Dedifferentiated amniotic fluid mesenchymal stem cell (primary cell): Measurements from ENCODE around the gene GADD45B.
A peak's percentile ranks its signal among the peaks of the same experiment; 100 is the strongest.
"Not testable (repeated sequence)": the region's sequence is repeated elsewhere in the genome, so short reads cannot be mapped to it uniquely, and the experiment has no call there.

Experiments
- DNase-seq: peaks from one replicate; pipeline ENCODE4 v3.0.0-alpha.2; 2016; ENCODE audit errors: extremely low spot score

The GADD45B gene

DNA sequence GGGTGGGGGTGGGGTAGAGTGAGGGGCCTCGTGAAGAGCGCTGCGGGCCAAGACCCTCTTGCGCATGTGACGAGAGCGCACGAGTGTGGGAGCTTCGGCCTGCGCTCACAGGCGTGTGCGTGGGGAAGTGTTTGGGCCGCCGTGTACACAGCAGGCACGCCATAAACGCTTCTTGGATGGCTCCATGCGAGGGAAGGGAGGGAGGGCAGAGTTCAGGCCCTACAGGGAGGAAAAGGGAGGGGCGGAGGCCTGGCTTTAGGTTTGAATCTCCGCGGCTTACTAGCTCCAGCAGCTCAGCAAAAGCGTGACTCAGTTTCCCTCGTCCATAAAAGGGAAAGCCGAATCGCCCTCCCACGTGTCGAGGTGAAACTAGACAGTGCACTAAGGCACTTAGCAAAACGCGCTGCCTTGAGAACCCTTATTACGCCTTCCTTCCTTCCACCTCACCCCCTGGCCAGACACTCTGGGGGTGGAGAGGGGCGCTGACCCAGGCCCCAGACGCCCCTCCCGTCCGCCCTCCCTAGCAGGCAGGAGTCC, 12.5 kb downstream of the GADD45B start:
- DNase-seq: no peak

DNA sequence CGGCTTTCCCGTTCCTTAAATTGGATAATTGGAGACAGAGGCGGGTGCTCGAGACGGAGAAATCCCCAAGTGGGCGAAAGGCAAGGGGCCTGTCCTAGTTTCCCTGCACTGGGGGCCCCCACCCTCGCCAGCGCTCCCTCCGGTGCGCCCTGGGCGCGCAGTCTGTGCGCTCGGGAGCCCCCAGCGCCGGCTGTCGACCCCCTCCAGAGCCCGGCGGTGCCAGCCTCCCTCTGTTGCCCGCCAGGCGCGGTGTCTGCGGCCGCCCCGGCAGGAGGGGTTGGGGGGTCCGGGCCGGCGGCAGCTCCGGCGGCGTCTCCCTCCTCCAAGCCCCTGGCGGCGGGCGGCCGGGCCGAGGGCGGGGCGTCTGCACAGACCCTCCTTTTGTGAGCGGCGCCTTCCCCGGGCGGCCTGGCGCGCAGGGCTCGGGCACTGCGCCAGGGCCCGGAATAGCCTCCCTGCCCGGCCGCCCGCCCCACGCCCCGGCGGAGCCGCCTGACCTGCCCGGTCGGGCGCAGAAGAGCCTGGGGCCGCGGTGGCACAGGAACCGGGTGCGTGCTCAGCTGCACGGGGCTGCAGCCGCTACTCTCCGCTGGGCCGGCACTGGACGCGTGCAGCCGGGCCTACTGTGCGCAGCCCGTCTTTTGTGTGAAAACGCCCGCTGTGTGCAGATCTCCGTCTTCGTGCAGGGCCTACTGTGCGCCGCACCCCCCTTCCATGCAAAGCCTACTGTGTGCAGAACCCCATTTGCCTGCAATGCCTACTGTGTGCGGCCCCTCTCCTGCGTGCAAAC, 13.2 kb downstream of the GADD45B start:
- no peak for DNase-seq

DNA sequence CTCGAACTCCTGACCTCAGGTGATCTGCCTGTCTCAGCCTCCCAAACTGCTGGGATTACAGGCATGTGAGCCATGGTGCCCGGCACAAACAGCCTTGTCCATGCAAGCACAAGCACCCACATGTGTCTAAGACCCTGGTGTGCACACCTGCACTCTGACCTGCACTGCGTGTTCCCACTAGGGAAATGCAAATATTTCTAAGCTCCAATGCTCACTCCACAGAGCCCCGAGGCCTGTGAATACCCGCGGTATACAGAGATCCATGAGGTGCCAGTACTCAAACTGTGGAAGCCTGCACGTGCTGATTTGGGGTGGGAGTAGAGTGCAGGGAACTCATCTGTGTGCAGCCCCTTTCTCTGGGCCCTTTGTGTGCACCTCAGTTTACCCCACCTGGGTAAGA, 14.7 kb downstream of the GADD45B start:
- DNase-seq: no peak

DNA sequence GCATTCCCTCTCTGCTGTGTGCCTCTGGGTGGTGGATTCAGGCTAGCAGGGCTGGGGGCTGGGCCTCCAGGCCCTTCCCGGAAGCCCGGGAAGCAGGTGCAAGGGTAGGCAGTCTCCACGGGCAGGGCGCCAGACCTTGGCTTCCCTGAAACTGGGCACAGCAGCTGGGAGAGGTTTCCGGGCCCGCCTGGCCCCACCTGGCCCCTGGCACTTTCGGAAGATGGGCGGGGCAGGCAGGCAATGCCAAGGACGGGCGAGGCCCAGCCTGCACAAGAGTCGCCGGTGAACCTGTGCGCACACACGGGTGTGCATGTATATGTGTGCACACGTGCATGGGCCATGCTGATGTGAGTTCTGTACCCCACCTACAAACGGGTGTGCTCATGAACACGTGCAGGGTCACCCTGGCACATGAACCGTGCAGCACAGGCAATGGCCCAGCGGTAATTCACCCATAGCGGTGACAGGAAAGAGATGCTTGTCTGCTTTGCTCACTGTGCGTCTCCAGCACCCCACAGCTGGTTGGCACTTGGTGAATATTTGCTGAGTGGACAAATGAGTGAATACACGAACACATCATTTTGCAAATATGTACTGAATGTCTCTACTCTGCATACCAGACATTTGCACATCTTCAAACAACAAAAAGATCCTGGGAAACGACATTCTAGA, 15.3 kb downstream of the GADD45B start:
- DNase-seq: peak; percentile 69

DNA sequence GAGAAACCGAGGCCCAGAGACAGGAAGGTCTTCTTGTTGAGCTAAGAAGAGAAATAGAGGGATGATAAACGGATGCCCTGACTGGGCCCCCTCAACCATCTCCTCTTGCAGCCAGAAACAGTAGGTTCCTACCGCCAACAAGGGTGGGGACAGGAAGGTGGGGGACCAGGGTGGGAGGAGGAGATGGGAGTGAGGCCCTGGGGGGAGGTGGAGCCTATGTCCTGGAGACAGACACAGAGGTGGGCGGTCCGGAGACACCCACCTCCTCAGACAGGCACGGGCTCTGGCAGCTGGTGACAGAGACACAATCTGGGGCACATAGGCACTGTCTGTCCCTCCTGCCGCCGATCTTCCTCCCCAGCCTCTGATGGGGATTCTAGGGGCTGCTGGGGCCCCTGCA, 16.9 kb downstream of the GADD45B start:
- no peak for DNase-seq

DNA sequence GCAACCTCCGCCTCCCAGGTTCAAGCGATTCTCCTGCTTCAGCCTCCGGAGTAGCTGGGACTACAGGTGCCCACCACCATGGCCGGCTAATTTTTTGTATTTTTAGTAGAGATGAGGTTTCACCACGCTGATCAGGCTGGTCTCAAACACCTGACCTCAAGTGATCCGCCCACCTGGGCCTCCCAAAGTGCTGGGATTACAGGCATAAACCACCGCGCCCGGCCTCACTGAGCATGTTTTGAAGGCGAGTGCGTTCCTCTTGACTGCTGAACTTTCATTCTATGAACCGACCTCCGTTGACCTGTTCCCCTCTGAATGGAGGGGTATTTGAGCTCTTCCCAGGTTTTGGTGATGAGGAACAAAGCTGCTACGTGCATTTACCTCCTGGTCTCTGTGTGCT, 17.5 kb downstream of the GADD45B start:
- DNase-seq: not testable (repeated sequence)

DNA sequence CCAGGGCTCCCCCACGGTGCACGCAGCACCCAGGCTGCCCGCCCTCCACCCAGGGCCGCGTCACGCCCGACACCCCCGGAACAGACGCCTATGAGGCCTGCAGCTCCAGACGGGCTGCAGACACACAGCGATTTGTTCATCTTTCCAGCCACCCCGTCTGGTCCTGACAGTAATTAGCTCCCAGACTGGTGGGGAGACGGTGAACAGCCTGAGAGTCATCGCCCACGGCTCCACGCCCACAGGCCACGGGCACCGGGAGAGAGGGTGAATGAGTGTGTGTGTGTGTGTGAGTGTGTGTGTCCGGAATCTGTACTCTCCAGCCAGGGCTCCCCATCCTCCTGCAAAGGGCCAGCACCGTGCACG, 18.1 kb downstream of the GADD45B start:
- no peak for DNase-seq

DNA sequence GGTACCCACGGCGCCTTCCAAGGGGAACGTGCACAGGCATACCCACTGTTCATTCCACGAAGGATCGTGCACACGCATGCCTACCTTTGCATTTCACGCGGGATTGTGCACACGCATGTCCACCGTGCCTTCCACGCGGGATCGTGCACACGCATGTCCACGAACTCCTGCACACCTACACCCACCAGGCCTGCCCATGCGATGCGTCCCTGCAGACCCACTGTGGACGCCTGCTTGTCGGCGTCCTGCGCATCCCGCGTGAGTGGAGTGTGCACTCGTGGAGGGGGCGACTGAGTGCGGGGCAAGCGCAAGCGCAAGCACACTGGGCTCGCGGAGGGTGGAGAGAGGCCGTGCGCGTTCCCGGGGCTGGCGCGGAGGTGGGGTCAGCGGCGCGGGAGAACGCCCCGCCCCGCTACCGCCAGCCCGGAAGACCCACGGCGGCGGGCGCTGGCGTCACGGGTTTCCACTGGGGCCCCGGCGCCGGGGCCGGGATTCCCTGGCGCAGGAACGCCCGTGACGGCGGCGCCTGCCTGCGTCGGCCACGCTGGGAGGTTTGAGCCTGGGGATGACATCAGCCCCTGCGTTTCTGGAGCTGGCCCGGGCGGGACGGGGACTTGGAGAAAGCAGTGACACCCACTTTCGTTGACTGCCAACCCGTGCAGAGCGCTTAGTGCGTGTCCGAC, 18.7 kb downstream of the GADD45B start:
- peak; percentile 76 for DNase-seq

DNA sequence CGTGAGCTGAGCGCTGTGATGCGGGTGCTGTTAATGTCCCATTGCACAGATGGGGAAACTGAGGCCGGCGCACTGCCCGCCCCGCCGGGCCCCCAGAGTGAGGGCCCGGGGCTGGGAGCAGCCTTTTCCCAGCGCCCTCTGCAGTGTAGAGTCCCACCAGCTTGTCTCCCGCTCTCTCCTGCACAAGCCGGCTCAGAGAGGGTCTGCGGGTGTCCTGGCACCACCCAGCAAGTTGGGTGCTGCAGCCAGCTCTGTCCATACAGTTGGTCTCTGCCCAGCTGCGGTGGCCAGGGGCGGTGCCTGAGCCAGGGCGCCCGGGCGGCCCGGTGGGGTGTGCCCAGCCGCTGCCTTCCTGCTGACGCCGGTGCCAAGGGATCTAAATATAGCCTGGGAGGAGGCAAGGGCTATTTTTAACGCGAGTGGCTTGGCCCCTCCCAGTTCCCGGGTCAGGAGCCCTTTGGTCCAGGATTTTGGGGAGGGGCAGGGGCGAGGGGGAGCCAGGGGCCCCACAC, 19.3 kb downstream of the GADD45B start:
- DNase-seq: peak; percentile 81

DNA sequence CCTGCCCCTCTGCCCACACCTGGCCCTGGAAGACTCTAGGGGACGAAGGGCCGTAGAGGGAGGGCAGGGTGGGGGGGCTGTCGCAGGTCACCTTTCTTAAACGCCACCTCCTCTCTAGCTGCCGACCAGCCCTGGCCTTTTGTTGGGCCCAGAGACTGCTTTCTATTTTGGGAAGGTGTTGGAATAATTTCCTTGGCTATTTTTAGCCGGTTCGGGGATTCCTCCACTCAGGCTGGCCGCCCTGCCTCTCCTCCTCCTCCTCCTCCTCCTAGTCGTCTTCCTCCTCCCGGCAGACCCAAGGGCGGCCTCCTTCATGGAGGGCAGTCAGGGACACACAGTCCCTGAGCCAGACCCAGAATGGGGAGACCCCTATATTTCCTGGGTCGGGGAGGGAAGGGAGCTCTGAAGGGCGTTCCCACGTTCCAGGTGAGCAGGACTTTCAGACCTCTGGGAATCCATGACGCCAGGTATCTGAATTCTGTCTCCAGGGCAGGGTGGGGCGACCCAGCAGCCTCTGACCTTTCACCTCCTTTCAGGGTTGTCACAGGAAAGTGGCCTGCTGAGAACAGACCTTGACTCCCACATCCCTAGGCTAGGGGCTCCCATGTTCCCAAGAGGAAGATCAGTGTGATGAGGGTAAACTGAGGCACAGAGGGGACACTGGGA, 19.9 kb downstream of the GADD45B start:
- DNase-seq: no peak

DNA sequence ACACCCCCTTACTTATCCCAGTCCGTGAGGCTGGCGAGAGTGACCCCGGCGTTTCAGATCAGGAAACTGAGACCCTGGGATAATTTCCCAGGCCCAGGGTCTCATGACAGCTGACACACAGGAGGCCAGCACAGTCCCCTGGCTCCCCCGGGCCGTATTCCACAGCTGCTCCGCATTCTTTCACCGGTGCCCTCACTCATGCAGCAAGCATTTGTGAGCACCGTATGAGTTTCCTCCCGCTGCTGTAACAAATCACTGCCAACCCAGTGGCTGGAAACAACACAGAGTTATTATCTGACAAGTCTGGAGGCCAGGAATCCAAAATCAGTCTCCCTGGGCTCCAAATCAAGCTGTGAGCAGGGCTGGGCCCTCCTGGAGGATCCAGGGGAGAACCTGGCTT, 21.3 kb downstream of the GADD45B start:
- DNase-seq: no peak

DNA sequence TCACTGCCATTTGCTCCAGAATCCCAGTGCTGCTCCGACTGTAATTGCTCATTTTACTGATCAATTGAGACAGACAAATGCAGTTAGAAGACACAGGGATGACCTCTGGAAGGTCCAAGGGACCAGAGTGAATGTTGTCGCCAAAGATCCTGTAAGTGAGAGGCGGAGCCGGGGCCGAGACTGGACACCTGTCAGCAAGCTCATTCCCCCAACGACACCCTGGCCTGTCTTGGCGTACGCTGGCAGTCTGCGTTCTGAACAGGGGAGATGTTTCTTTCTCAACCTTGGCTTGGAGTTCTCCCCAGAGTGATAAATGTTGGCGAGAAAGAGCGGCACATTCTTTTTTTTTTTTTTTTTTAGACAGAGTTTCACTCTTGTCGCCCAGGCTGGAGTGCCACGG, 24.2 kb downstream of the GADD45B start:
- no peak for DNase-seq

DNA sequence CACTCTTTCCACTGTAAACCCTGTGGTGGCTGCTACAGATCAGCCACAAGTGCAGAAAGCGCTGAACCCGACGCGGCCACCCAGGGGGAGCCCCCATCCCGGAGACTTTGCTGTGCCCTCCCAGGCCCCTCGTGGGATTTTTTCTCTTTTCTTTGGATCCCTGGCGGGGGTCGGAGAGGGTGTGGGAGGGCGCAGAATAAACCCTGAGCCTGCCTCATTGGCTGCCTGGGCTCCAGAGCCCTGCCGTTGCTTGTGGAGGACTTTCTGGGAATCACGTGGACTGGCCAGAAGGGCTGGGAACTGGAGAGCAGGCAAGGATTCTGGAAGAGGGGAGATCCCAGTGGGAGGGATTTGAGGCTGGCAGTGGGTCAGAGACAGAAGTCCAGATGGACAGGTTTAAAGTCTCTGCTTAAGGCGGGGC, 24.9 kb downstream of the GADD45B start:
- DNase-seq: no peak

DNA sequence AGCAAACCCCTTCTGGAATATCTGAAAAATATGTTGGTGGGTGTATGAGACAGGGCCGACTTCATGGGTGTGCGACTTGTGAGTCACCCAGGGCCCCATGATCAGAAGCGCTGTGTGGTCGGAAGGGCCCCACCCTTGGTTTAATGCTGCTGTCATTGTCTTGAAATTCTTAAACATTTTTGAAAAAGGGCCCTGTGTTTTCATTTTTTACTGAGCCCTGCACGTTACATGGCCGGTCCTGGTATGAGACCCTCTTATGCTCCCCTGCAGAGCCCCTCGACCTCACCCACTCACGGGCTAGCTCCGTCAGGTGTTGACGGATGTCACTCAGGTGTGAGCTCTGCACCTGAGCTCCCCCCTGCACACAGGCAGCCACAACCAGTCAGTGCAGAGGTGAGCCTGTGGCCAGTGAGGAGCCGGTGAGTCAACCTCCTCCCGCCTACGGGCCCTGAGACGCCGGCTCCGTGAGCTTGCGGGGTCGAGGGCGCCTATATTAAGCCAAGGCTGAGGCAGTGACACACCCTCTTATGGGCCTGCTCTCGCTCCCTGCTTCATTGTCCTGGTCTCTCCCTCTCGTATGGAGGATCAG, 27.7 kb downstream of the GADD45B start:
- peak; percentile 80 for DNase-seq

DNA sequence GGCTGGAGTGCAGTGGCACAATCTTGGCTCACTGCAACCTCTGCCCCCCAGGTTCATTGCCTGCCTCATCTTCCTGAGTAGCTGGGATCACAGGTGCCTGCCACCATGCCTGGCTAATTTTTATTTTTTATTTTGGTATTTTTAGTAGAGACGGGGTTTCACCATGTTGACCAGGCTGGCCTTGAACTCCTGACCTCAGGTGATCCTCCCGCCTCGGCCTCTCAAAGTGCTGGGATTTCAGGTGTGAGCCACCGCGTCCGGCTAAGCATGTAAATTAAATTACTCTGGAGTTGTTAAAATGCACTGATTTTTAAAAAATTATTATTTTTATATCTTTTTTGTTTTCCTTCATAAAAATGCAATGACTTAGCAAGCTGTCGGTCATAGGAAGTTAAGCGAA, 30.7 kb downstream of the GADD45B start:
- not testable (repeated sequence) for DNase-seq

DNA sequence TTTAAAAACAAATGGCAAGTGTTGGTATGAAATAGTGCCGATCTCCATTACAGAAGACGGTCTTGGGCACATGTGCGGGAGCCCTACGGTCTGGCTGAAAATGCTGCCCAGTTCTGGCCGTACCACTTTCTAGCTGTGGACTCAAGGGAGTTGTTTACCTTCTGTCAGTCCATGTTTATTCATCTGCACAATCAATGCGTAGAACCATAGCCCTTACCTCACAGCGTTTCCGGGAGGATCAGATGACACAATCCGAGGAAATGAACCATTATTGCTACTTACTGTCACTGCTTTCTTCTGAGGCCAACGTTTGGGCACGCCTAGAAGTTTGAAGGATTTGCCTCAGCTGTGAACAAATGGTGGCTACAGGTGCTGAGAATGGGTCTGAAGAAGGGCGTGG, 31.2 kb downstream of the GADD45B start:
- DNase-seq: peak; percentile 47

DNA sequence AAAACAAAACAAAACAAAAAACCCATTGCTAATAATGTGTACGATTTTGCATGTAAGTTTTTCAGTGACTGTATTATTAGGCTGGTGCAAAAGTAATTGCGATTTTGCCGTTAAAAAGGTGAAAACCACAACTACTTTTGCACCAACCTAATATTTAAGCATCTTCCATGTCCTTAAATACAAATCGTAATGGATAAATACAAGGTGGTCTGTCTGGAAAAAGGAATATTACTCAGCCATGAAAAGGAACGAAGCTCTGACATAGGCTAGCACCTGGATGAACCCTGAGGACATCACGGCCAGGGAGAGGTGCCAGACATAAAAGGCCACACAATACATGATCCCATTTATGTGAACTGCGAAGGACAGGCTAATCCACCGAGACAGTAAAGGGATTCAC, 33.2 kb downstream of the GADD45B start:
- no peak for DNase-seq

DNA sequence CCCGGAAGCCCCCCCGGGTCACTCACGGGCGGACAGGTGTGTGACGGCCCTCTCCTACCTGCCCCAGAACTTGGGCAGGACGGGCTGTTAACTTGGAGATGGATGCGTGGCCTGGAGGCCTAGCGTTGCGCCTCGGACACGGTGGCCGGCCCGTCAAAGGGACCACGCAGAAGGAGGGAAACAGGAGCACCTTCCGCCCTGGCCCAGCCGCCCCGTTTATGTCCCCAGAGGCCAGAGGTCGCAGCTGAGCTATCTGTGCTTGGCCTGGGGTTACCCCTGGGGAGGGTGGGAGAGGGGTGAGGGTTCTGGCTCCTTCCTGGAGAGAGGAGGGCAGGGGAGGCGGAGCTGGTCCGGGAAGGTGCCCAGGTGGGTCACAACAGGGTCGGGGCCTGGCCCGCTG, 35.6 kb downstream of the GADD45B start:
- no peak for DNase-seq

DNA sequence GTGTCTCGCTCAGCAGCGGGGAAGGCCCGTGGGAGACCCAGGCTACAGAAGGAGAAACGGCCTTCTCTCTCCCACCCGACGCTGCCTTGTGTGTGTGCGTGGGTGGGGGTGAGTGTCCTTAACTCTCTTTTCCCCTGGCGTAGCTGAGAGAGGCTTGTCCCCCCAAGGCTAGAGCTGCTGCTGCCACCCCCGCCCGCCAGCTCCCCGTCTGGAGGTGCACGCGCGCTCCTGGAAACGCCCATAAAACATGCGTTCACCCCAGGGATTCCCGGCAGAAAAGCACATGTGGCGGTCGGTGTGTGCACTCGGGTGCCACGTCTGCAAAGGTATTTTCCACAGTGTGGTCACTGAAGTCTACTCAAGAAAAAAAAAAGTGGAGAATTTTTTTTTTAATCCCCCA, 36.1 kb downstream of the GADD45B start:
- no peak for DNase-seq

DNA sequence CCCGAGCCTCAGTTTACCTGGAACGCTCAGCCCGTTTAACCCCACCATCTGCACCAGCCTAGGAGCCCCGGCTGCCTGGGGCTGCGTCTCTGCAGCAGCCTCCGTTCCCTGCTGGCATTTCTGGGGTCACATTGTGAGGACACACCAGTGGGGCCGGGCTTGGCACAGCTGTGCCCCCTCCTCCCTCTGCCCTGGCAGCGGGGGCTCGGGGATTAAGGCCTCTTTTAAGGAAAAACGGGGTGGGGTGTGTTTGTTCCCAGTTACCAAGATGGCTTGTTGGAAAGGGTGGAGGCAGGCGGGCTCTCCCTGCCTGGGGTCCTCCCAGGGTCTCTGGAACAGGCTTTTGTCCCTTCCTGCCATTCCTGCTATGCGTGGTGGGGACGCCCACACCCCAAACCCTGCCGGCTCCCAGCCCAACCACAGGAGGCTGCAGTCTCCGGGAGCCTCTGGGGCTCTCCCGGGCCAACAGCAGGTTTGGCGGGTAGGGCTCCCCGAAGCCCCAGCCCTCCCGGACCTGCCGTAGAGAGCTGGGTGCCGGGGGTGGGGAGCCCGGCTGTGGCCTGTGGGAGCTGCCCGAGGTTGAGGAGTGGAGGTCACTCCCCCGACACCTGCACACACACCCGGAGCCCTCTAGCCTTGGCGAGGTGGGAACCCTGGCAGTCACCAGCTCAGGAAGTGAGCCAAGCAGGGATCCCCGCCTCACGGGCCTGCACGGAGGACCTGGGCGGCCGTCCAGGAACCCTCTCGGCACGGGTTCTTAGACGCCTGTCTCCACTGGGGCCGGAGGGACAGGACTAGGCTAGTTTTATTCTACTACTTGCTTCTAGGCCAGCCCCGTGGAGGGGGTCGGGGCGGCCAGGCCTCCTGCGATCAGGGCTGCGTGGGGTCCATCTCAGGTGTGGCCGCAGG, 36.9 kb downstream of the GADD45B start:
- DNase-seq: no peak
